LNCAP (cell line): ENCODE data around the gene PTPRG.

Experiments
- CTCF ChIP-seq: fragments of 450-650 bp; IDR thresholded peaks from 2 replicates; pipeline ENCODE4 v1.5.1; 2017; ENCODE audit warnings: mild to moderate bottlenecking

The PTPRG gene

GRCh38 chr3:61927332-61927731, 366.0 kb downstream of the PTPRG start:
- no peak for TF ChIP-seq CTCF

- TF ChIP-seq CTCF = no peak
These were observed 366.7 kb downstream of the PTPRG start for GRCh38 chr3:61928039-61928438.

- TF ChIP-seq CTCF = no peak
These were observed 367.5 kb downstream of the PTPRG start for GRCh38 chr3:61928776-61929314.

- TF ChIP-seq CTCF = no peak
These were observed 368.2 kb downstream of the PTPRG start for GRCh38 chr3:61929617-61930016.

- TF ChIP-seq CTCF = no peak
These were observed 371.1 kb downstream of the PTPRG start for GRCh38 chr3:61932499-61932898.

- no peak for TF ChIP-seq CTCF
These were observed 372.6 kb downstream of the PTPRG start for GRCh38 chr3:61933798-61934504.

GRCh38 chr3:61934505-61934871, 373.1 kb downstream of the PTPRG start:
- TF ChIP-seq CTCF = no peak

- TF ChIP-seq CTCF = no peak
These were observed 374.4 kb downstream of the PTPRG start for GRCh38 chr3:61935814-61936213.
